NCI-H1436 (cell line): ENCODE data around the gene DGUOK.
"Not testable (repeated sequence)": the region's sequence is repeated elsewhere in the genome, so short reads cannot be mapped to it uniquely, and the experiment has no call there.

Source experiments
- DNase-seq: peaks from one replicate; lab custom pipeline; 2025; lab: John Stamatoyannopoulos, UW

Gene DGUOK

GRCh38 chr2:73921581-73921980 is 5.1 kb upstream of the DGUOK start:
- no peak for DNase-seq

DNA sequence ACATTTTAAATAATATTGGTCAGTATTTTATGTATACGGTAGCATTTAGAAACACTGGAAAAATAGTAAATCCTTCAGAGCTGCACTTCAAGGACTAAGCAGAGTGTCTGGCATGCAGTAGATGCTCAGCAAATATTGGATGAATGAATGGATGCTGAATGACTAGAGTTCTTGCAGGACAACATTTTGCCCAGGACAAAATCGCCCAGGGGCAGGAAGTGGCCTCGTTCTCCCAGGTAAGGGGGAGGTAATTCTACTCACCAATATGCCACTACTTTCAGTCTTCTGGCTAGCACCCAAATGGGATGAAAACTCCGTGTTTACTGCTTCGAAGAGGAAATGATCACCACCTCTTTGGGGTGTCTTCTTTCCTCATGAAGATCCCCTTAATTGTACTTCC is 4.0 kb upstream of the DGUOK start:
- DNase-seq, result no peak

GRCh38 chr2:73925033-73925704 is 1.5 kb upstream of the DGUOK start:
- no peak for DNase-seq

GRCh38 chr2:73925853-73926492 is 707 bp upstream of the DGUOK start:
- no peak for DNase-seq

DNA sequence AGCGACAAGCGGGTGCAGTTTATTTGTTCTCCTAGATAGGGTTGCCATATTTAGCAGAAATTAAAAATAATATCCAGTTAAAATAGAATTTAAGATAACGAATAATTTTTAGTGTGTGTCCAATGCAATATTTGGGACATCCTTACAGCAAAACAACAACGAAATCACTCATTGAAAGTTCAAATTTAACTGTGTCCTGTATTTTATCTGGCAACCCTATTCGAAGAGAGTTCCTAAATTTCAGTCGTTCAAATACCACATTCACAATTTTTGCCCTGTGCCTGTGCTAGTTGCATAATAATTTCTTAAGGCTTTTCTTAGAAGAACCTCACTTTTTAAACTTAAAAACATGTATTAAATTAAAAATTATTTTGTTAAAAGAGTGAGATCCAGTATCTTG is 664 bp downstream of the DGUOK start:
- DNase-seq, result no peak

GRCh38 chr2:73928963-73929347 is 2.3 kb downstream of the DGUOK start:
- no peak for DNase-seq

GRCh38 chr2:73930386-73930785 is 3.7 kb downstream of the DGUOK start:
- no peak for DNase-seq

- DNase-seq, result no peak
Observed at GRCh38 chr2:73931531-73932500, 5.1 kb downstream of the DGUOK start.

DNA sequence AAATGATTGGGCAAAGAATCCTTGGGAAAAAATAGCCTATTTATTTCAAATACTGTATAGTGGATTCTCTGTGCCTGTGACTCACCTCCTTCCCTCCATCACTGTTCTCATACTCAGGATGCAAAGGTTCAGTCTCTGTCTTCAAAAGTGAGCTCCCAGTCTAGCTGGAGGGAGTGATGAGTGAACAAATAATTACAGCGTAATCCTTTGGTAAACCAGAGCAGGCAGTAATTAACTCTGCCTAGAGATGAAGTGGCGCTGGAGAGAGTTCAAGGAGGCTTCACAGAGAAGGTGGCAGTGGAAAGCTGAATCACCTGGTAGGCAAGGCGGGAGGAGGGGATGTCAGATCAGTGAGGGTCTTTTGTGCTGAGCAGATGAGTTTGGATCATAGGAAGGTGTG is 6.5 kb downstream of the DGUOK start:
- peak; percentile 85 for DNase-seq

DNA sequence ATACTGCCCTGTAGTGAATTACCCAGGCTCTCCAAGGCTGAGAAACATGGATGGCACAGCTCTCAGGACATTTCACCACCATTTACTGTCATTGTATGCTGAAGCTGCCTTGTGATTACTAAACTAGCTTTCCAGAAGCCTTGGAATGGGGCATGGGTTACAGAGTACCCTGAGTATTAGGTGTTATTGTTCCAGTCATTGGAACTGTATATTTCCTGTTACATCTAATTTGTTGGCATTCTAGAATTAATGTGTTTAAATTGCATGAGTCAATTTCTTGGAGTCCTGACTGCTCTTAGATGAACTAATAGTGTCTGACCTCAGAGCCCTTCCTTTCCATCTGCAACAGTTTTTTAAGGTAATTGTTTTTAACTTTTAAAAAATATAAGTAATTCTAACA is 9.0 kb downstream of the DGUOK start:
- DNase-seq, result no peak

GRCh38 chr2:73937103-73937885 is 10.6 kb downstream of the DGUOK start:
- no peak for DNase-seq

DNA sequence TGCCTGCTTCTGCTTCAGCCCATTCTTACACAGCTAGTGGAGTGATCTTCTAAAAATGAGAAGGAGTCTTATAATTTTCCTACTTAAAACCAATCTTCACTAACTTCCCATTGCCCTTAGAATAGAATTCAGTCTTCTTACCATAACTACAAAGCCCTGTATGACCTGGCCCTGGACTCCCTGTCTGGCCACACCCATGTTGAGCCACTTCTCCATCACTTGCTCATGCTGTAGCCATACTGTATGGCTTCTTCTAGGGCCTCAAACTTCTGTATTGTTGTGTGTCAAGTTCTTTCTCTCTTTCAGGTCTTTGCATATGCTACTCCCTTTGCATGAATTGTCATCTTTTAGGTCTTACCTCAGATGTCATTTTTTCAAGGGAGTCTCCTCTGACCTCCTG is 11.2 kb downstream of the DGUOK start:
- no peak for DNase-seq

GRCh38 chr2:73938718-73939352 is 12.2 kb downstream of the DGUOK start:
- no peak for DNase-seq

GRCh38 chr2:73939419-73939818 is 12.7 kb downstream of the DGUOK start:
- no peak for DNase-seq

- DNase-seq, result not testable (repeated sequence)
Observed at GRCh38 chr2:73940066-73940465, 13.4 kb downstream of the DGUOK start.

GRCh38 chr2:73942664-73943063 is 16.0 kb downstream of the DGUOK start:
- DNase-seq, result no peak

GRCh38 chr2:73944714-73945113 is 18.0 kb downstream of the DGUOK start:
- no peak for DNase-seq

DNA sequence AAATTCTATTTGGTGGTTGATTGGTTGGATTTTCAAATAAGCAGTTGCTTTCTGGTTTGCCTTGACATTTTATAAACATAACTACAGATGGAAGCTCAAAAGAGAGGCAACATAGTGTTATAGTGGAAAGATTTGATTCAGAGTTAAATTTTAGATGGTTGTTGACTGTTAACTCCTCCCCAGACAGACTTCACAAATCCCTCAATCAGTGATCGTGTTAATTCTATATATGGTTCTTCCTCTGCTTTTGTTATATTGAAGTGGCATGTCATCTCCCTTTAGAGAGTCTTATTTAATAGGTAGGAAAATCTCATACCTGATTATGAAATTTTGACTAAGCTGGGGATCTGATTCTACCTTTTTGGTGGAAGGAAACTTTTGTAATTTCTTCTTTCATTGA is 19.5 kb downstream of the DGUOK start:
- DNase-seq, result no peak

- DNase-seq, result no peak
Observed at GRCh38 chr2:73946666-73947065, 20.0 kb downstream of the DGUOK start.

- DNase-seq, result no peak
Observed at GRCh38 chr2:73947412-73948018, 20.8 kb downstream of the DGUOK start.

- no peak for DNase-seq
Observed at GRCh38 chr2:73949802-73950201, 23.1 kb downstream of the DGUOK start.
